HG02759 (cell line): ENCODE data around the gene NPTN.

Experiments used
- ATAC-seq: cut with Tn5 transposase; IDR thresholded peaks from one replicate; pipeline ENCODE4 v1.9.1; 2021; ENCODE audit warnings: mild to moderate bottlenecking, moderate library complexity; ENCODE audit not compliant: unreplicated experiment

Gene NPTN

GRCh38 chr15:73522011-73522410, 111.2 kb downstream of the NPTN start:
- no peak for ATAC-seq

- no peak for ATAC-seq
Measured at GRCh38 chr15:73518876-73519733, 114.1 kb downstream of the NPTN start.

- ATAC-seq, result no peak
Measured at GRCh38 chr15:73518180-73518862, 114.9 kb downstream of the NPTN start.

GRCh38 chr15:73517566-73517965, 115.6 kb downstream of the NPTN start:
- no peak for ATAC-seq

- ATAC-seq, result no peak
Measured at GRCh38 chr15:73515527-73515926, 117.7 kb downstream of the NPTN start.
